GM11168 (cell line): ENCODE data around the gene POU6F2.

Experiments
- in situ Hi-C: fragments of 300-500 bp; cut with MboI; formaldehyde crosslinking; loops from one replicate; pipeline ENCODE4 v1.12.0; 2022; ENCODE audit warnings: low sequenced_read_pairs; ENCODE audit not compliant: unreplicated experiment

The POU6F2 gene

DNA sequence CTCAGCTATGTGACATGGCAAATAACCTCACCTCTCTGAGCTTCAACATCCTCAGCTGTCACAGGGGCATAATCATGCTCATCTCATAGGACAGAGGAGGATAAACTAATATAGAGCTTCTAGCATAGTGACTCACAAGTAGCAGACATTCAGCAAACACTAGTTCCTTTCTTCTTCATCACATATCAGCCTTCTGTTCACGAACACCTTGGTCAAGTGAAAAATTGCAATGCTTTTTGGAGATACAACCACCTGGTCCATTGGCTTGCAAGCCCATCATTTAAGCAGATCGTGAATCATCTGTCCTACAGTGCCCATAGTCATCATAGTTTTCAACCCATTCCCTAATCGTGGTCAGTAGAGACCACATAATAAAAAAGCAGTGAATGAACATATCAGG, 310.6 kb downstream of the POU6F2 start:
- in situ Hi-C loops: no loop called here

GRCh38 chr7:39291628-39292410, 314.1 kb downstream of the POU6F2 start:
- in situ Hi-C loops: no loop called here

GRCh38 chr7:39293056-39293823, 315.5 kb downstream of the POU6F2 start:
- in situ Hi-C loops: no loop called here

DNA sequence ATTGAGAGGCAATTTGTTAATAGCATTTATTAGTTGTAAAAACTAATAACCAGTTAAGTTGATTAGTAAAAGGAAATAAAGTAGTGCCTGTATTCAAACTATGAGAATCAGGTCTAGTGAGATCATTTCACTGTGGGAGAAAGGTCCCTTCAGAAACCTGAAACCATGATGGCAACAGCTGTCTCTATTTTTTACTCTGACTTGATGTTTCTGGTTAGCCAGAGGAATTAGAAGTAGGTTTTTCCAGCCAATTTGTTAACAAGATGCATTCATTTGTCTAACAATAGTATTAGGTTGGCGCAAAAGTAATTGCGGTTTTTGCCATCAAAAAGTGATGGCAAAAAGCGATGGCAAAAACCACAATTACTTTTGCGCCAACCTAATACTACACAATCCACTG, 316.3 kb downstream of the POU6F2 start:
- in situ Hi-C loops: no loop called here

GRCh38 chr7:39295796-39296195, 318.1 kb downstream of the POU6F2 start:
- in situ Hi-C loops: no loop called here

DNA sequence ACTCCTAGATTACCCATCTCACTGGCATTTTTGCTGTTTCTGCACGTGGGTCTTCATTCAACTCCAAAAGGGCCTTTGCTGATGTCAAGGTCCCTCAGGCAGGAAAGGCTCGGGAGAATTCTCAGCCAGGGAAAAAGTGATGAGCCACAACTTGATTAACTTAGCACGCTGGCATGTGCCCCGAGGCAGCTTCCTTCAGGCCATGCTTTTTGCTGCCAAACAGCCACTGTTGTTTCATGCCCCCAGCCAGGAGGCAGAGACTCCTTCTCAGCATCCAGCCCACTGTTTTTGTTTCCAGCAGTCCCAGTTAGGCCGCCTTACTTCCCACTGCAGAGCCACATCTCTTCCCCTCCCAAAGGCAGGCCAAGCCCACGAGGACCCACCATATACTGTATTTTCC, 322.0 kb downstream of the POU6F2 start:
- in situ Hi-C loops: loop anchor here (10.0 kb wide), 1 partner anchor 195 kb away; no protein-coding TSS in a partner anchor

GRCh38 chr7:39300276-39300675, 322.6 kb downstream of the POU6F2 start:
- in situ Hi-C loops: loop anchor here (10.0 kb wide), 1 partner anchor 195 kb away; no protein-coding TSS in a partner anchor

DNA sequence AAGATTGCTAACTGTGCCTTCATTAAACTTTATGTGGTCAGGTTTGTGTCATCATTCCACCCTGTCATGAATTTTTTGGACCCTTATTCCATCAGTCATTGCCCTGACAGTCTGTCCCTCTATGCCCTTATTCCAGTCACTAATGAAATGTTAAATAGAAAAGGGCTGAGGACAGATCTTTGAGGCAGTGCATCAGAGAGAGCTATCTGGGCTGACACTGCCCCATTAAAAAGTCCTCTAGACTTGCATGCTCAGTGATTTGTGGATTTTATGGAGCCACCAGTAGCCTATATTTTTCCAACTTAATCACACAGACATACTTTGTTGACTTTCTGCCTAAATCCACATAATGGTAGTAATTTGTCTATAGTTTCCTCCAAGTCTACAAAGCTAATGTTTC, 323.8 kb downstream of the POU6F2 start:
- in situ Hi-C loops: loop anchor here (10.0 kb wide), 1 partner anchor 197 kb away; no protein-coding TSS in a partner anchor

DNA sequence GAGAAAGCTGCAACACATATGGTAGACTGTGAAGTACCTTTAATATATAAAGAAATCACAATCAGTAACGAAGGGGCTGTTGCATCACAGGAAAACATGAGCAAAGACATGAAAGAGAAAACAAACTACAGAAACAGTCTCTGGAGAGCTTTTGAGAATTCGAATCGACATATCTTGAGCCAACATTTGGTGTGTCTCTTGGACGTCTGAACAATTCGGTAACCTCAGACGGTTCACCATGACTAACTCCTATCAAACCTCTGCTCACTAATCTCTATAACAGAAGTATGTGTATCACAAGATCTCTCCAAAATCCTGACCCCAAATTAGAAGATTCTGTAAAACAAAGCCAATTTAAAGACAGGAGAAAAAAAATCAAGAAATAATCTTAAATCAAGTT, 326.5 kb downstream of the POU6F2 start:
- in situ Hi-C loops: loop anchor here (10.0 kb wide), 1 partner anchor 199 kb away; no protein-coding TSS in a partner anchor

GRCh38 chr7:39304668-39305405, 327.1 kb downstream of the POU6F2 start:
- in situ Hi-C loops: loop anchor here (10.0 kb wide), 1 partner anchor 200 kb away; no protein-coding TSS in a partner anchor

DNA sequence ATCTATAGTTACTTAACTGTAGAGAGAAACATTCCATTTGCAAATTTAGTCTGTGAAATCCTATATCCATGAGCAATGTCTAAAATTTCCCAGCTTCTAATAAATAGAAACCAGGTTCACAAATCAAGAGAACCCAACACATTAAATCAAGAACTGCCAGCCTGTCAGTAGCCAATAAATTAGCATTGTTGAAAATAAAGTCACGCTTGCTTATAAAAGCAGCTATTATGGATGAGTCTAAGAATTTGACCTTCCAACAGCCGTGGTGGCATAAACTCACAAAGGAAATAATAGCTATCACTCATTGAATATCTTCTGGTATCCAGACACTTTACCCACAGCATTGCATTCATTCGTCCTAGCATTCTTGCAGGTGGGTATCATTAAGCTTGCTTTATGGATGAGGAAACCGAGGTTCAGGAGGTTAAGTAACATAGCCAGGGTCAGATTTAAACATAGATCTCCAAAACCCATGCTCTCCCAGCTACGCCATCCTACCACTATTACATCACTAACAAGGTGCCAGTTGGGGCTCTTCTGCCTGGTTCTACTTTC, 328.4 kb downstream of the POU6F2 start:
- in situ Hi-C loops: loop anchor here (10.0 kb wide), 1 partner anchor 201 kb away; no protein-coding TSS in a partner anchor

DNA sequence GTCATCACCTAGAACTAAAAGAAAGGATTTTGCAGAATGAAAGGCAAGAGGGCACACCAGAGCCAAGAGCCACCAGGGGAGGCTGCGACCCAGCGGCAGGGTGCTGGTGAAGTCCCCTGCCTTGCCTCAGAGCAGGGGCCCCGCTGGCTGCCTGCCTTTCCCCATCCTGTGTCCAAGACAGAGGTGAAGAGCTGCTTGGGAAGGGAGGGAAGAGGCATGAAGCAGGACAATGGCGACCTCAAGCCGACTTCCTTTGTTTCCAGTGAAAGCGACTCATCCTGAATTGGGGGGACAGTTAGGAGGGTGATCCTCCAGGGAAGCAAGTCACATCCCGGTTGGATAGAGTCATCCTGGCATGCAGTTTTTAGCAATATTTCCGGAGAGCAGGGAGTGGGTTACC, 333.0 kb downstream of the POU6F2 start:
- in situ Hi-C loops: no loop called here

GRCh38 chr7:39312254-39312989, 334.7 kb downstream of the POU6F2 start:
- in situ Hi-C loops: no loop called here

DNA sequence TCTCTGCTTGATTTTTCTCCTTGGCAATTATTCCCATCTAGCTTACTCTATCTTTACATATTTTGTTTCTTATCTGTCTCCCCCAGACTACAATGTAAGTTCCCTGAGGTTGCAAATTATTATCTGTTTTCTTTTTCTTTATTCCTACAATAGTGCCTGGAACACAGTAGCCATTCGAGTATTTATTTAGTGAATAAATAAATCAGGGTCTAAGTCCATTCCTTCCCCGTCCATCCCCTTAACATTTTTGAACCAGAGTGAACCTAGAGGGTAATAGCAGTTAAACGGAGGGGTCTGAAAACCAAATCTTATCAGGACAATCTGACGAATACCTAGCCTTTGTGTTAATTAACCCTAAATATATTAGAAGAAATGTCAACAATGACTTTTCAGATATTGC, 335.7 kb downstream of the POU6F2 start:
- in situ Hi-C loops: no loop called here

- in situ Hi-C loops: no loop called here
Measured at GRCh38 chr7:39313974-39314373, 336.3 kb downstream of the POU6F2 start.

DNA sequence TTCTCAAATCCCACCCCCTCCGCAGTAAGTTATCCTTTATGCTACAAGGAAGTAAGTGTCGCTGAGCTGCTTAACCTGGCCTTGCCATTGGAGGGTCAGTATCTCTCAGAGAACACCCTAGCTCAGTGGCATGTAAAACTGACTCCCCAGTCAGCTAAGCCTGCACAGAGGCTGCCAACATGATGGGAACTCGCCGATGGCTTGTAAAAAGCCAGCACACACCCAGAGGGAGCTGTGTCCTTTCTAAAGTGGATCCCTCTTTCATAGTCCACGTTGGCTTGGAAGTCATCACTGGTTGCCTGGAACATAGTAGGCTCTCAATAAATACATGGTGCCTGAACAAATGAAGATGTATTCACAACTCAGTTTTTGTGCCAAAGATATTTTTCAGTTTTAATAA, 339.4 kb downstream of the POU6F2 start:
- in situ Hi-C loops: no loop called here

- in situ Hi-C loops: no loop called here
Measured at GRCh38 chr7:39317896-39318295, 340.2 kb downstream of the POU6F2 start.

GRCh38 chr7:39321245-39321644, 343.5 kb downstream of the POU6F2 start:
- in situ Hi-C loops: no loop called here

DNA sequence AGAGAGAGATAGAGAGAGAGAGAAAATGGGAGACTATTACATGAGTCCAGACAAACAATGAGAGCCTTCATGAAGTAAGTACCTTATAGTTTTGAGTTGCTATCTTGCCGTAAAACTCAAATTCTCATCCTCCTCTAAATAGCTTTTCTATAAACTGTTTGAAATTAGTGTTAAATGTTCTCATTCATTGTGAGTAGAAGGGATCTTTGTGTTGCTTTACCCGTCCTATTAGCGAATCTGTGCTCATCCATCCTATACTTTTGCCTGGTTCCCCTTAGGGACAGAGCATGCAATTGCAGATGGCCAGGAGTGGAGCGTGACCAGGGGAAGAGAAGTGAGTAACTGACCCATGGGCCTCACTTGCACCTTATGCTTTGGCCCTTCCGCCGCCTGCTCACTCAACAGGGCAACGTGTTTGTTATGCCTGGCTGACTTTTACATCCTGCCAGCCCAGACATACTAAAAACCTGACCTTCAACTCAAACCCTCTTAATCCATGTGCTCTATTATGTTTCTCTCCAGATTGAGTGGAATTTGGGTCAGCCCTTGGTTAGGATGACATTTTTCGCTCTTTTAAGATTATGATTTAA, 344.3 kb downstream of the POU6F2 start:
- in situ Hi-C loops: no loop called here
